Stimulated activated CD8-positive, alpha-beta memory T cell treated with anti-CD3 and anti-CD28 coated beads, Interleukin-4, amount 100 ng/mL, for 4 hours (primary cell): ENCODE measurements around the gene ZDHHC19.
"Not testable (repeated sequence)": the region's sequence is repeated elsewhere in the genome, so short reads cannot be mapped to it uniquely, and the experiment has no call there.

Experiments
- DNase-seq, 2 donors: peaks; one replicate each; pipeline ENCODE4 v3.0.0-alpha.2; 2020; ENCODE audit warnings: low read depth in 2 of 2, low spot score in 1 of 2

ZDHHC19 gene

DNA sequence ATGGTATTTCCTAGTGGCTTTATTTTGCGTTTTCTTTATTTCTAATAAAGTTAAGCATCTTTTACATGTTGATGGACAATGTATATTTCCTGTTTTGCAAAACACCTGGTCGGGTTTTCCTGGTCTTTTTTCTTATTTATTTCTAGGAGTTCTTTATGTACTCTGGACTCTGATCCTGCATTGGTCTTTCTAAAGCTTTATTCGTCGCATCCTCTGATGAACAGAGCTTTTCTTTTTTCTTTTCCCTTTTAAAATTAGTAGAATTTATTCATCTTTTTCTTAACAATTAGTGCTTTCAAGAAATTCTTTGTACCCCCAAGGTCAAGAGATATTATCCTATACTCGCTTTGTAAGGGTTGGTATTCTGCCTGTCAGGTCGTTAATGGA lies 32.2 kb downstream of the ZDHHC19 start:
- DNase-seq, result no peak

DNA sequence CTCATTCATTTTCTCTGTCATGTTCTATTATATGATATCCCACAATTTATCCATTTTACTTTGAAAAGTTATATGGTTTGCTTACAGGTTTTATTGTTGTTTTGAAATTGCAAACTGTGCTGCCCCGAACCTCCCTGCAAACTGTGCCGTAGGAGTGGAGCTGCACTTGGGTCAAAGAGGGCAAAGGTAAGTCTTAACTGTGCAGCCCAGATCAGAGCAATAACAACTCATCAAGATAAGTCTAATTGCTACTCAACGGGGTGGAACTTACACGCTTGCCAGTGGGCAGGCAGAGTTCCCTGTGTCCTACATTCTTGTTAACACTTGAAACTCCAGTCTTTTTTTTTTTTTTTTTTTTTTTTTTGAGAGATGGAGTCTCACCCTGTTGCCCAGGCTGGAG lies 33.2 kb downstream of the ZDHHC19 start:
- no peak for DNase-seq

DNA sequence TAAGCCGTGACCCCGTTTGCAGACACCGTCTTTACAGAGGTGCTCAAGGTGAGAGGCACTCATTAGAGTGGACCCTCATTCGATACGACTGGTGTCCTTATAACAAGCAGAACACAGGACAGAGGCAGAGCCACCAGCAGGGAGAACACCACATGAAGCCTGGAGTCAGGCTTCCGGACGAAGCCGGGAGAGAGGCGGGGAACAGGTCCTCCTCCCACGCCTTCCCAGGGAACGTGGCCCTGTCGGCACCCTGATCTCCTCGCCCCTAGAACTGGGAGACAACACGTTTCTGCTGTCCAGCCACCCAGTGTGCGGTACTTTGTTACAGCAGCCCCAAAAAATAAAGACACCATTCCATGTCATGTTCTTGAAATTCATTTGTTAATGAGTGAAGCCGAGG lies 33.6 kb downstream of the ZDHHC19 start:
- no peak for DNase-seq

DNA sequence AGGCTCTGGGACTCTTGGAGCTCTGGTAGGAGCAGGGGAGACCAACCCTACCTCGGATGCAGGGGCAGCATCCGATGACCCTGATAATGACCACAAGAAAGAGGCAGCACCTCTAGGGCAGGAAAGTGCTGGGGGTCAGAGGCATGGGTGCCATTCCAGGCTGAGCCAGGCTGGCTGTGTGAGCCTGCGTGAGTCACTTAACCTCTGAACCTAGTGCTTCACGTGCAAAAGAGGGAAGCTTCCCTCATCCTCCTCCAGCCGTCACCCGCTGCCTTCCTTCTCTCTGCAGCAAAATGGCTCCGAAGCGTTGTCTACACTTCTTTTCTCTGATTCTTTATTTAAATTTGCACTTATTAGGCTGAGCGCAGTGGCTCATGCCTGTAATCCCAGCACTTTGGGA lies 35.5 kb downstream of the ZDHHC19 start:
- DNase-seq, result no peak

DNA sequence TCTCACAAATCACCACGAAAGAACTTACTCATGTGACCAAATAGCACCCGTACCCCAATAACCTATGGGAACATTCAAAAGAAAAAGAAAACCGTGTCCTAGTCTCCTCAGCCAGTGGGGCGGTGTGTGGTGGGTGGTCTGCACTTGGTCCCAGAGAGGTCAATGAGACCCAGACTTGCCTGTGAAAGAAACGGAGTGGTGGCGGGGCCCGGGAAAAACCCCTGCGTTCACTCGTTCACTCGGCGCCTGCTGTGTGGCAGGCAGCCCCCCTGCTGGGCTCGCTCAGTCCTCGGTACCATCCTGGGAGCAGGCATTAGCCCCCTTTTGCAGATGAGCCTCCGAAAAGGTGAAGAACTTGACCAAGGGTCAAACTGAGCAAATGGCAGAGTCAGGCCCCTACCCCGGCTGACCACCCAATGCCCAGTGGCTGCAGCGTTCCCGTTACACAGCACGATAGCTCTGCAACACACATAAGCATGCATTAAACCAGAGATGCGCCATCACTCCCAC lies 36.0 kb downstream of the ZDHHC19 start:
- no peak for DNase-seq

DNA sequence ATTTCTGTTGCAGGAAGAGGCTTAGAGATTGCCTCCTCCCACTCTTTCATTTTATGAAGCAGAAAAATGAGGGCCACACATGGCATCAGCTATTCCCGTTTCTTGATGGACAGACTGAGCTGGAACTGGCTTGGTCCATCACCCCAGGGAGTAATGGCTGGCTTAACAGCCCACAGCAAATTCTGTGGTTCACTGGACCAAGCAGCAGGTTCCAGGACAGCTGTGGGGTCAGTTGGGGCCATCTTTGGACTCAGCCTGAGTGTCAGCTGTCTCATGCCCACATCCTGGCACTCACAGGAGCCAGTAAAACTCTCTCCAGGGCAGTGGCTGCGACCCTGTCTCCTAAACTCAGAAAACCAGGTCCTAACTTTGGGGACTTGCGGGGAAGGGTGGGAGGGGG lies 36.5 kb downstream of the ZDHHC19 start:
- no peak for DNase-seq

DNA sequence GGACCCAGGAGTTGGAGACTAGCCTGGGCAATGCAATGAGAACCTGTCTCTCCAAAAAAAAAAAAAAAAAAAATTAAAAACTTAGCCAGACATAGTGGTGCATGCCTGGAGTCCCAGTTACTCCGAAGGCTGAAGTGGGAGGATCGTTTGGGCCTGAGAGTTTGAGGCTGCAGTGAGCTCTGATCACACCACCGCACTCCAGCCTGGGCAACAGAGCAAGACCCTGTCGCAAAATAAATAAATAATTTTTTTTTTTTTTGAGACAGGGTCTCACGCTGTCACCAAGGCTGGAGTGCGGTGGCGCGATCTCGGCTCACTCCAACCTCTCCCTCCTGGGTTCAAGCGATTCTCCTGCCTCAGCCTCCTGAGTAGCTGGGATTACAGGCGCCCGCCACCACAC lies 40.9 kb downstream of the ZDHHC19 start:
- not testable (repeated sequence) for DNase-seq

DNA sequence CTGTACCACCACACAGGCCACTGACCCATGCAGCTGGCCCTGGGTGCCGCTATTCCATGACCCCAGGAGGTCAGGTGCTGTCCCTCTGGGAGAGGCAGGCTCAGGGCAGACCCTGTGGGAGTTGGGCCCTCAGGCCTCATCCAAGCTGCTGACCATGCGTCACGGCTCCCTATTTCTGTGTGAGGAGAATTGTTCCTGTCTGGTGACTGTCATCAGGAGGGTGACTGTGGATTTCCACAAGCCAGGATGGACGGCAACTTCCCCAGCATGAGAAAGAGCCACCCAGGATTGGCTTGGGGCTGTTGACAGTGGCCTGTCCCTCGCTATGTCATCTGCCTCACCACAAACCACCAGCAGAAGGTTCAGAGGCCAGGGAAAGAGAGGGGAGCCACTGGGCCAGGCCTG lies 41.4 kb downstream of the ZDHHC19 start:
- no peak for DNase-seq

DNA sequence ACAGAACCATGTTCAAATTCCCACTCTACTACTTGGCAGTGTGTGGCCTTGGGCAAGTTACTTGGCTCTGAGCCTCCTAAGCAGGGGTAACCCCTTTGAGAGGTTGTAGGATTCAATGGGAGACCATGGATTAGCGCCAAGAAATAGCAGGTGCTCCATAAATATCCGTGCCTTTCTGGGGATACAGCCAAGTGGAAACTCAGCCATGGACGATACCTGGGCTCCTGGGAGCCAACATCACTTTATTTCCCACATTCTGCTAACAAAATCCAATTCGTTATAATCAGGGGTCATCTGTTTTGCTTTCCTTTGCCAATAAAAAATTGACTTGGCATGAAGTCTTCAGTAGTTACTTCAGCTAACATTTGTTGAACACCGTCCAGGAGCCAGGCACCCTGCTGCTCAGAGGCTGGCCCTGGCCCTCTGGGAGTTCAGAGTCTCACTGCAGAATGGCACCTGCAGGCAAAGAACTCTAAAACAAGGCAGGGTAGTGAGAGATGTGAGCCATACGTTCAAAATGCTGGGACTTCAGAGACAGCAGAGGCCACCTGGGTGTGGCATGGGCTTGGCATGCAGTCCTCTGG lies 42.3 kb downstream of the ZDHHC19 start:
- DNase-seq, result no peak

DNA sequence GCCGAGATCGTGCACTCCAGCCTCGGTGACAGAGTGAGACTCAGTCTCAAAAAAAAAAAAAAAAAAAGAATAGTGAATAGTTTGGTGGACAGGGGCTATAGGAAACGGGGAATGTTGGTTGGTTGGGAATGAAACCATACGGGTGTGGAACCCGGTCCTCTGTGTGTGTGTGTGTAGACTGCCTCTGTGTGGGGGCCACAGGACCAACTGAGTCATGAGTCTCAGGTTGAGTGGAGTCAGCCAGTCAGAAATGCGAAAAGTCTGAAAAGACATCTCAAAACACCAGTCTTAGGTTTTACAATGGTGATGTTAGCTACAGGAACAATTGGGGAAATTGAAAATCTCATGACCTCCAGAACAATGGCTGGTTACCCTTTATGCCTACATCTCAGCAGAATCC lies 44.5 kb downstream of the ZDHHC19 start:
- DNase-seq, result no peak

DNA sequence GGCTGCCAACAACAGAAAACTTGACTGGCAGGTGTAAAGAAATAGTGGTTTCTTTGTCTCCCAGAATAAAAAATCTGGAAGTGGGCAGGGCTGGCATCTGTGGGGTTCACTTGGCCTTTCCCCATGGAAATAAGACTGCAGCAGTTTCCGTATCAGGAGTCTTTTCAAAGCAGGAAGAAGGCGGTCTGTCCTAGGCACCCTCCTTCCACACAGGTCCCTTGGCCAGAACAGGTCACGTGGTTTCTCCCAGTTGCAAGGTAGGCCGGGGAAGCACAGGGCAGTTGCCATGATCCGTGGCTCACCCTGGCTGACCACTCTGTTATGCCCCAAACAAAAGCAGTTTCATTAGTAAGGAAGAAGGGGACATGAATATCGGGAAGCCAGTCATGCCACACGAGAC lies 45.4 kb downstream of the ZDHHC19 start:
- DNase-seq, result no peak

DNA sequence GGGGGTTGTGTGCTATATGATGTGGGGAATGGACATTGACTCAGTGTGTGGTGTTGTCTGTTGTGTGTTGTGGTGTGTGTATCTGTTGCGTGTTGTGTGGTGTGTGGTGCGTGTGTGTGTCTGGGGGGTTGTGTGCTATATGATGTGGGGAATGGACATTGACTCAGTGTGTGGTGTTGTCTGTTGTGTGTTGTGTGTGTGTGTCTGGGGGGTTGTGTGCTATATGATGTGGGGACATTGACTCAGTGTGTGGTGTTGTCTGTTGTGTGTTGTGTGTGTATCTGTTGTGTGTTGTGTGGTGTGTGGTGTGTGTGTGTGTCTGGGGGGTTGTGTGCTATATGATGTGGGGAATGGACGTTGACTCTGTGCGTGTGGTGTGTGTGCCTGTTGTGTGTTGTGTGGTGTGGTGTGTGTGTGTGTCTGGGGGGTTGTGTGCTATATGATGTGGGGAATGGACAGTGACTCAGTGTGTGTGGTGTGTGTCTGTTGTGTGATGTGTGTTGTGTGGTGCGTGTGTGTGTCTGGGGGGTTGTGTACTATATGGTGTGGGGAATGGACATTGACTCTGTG lies 46.1 kb downstream of the ZDHHC19 start:
- not testable (repeated sequence) for DNase-seq

DNA sequence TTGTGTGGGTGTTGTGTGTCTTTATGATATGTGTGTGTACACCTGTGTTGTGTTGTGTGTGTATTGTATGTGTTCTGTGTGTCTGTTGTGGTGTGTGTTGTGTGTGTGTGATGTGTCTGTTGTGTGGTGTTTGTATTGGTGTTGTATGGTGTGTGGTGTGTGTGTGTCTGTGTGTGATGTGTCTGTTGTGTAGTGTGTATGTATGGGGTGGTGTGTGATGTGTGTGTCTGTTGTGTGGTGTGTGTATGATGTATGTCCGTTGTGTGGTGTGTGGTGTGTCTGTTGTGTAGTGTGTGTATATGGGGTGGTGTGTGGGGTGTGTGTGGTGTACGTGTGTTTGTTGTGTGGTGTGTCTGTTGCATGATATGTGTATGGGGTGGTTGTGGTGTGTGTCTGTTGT lies 46.6 kb downstream of the ZDHHC19 start:
- no peak for DNase-seq

DNA sequence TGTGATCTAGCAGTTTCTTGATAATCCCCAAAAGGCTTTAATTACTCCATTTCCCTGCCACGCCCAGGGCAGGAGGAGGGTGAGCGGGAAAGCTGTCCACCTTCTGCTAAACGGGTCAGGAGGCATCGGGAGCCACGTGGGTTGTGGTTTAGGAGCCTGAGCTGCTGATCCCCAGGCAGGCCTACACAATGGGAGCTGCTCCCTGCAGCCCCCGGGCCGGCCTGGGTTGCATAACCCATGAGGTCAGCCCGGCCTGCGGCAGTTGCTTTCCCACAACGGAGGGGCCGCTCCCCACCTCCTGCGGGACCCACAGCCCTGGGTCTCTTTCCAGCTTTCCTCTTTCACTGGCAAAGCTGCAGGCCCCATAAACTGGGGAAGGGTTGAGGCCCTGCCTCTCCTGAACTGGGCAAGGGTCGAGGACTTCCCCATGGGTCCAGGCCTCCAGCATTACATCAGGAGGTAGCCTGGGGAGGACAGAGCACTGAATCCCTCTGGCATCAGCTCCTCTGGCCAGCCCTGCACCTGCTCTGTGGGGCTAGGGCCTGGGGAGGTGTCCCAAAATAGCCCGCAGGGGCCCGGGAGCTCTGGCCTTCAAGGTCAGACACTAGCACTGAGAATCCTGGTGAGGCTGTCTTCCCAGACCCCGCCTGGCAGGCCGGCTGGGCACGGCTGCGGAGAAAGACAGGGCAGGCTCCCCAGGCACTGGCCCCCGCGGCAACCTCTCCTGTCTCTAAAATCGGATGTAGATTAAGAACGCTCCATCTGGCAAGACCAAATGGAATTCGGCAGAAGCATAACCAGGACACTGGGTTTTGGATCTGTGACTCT lies 47.3 kb downstream of the ZDHHC19 start:
- DNase-seq, result no peak

DNA sequence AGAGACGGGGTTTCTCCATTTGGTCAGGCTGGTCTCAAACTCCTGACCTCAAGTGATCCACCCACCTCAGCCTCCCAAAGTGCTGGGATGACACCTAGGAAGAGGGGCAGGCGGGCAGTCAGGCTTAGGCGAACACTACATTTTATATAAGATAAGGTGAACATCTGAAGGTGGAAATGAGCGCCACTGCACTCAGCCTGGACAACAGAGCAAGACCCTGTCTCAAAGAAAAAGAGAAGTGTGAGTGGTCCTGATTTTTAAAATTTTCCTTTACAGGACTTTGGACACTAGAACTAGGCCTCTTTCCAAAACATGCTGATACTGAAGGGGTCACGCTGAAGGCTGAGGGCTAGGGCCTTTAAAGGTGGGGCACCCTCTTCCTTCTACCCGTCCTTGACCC lies 48.0 kb downstream of the ZDHHC19 start:
- DNase-seq, result no peak

DNA sequence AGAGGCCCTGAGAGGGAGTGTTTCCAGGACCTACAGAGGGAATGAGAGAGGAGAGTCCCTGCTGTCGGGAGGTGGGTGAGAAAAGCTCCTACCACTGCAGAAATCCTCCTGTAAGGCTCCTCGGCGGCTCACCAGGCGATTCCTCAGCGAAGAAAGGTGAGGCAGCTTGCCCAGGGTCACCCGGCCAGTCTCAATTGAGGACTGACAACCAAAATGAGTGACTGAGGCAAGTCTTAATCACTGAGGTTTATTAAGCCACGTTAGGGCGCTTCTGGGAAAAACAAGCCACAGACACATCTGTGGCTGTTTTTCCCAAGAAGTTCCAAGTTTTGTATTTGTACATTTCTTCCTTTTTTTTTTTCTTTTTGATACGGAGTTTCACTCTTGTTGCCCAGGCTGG lies 48.5 kb downstream of the ZDHHC19 start:
- DNase-seq, result no peak

DNA sequence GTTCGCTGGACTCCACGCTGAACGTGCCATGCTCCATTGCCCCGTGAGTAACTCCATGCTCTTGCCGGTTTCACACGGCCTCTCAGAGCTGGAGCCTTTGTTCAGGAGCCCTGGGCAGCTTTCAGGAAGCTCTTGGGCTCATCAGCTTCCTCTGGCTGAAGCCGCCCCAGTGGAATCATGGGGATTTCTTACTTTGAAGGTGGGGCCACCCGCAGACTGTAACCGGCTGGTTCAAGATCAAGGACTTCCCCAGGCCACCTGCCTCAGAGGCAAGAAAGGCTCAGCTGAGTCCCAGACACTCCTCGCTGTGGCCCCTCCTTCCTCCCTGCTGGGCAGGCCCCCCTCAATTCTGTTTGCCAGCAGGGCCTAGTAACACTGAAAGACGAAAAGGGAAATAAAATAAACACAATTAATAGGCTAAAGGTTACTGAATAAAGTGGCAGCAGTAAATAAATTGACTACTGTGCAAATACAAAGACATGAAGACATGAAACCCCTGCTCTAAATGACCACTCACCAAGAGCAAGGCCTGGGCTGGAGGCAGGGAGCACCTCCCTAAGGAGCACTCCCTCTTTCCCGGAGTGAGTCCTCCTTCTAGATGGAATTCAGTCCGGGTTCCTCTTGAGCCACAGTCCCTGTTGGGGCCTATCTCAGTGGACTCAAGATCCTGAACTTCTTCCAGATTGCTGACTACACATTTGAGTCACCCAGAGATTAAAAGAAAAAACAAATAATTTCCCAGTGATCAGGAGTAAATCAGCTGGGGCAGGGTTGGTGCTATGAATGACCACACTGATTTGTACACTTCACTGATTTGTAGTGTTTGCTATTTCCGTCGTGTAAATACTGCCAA lies 51.0 kb downstream of the ZDHHC19 start:
- no peak for DNase-seq

DNA sequence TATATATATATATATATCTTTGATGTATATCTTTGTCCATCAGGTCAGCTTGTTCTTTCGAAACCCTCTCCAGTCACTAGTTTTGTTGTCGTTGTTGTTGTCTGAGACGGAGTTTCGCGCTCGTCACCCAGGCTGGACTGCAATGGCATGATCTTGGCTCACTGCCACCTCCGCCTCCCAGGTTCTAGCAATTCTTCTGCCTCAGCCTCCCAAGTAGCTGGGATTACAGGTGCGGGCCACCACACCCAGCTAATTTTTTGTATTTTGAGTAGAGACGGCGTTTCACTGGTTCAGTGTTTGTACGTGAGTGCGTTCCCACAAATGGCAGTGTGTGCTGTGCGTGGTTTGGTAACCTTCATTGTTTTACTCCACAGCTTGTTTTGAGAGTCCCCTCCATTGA lies 51.7 kb downstream of the ZDHHC19 start:
- DNase-seq, result no peak

DNA sequence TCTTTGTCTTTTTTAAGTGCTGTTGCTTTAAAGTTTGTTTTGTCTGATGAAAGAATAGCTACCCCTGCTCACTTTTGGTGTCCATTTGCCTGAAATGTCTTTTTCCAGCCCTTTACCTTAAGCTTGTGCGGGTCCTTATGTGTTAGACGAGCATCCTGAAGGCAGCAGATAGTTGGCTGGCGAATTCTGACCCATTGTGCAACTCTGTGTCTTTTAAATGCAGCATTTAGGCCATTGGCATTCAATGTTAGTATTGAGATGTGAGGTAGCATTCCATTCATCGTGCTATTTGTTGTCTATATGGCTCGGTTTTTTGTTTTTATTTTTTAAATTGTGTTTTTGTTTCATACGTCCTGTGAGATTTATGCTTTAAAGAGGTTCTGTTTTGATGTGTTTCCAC lies 55.0 kb downstream of the ZDHHC19 start:
- DNase-seq, result no peak

DNA sequence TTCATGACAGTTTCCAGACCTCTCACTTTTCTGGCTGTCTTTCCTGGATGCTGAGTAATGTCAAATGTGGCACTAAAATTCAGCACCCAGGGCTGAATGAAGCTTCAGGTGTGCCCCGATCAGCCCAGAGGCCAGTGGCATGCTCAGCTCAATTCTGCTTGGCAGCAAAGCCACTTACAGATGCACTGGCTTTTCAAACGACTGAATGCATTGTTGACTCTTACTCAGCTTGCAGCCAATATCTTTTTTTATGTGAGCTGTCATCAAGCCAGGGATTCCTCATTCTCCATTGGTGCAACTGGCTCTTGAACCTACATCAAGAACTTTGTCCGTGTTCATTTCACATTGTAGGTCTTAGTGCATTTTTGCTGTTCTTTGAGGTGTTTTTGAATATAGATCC lies 60.7 kb downstream of the ZDHHC19 start:
- DNase-seq, result no peak

DNA sequence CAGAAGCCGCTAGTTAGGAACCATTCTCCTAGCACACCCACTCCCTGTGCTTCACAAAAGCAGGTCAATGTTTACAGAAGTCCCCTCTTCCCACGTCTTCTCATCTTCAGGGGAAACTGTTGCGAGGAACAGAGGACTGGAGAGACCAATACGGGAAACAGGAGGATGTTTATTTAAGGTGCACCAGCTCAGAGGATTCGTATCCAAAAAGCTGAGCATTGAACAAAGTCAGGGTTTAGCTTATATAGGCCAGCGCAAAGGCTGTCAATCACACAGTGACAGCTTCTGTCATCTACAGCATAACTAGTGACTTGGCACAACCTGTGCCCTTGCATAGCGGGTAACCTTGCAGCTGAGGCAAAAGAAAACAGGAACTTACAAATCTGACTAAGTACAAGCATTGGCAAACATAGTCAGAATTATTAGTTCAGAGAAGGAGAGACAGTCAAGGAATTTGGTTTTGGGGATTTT lies 61.3 kb downstream of the ZDHHC19 start:
- no peak for DNase-seq
